Parathyroid adenoma (tissue), 2 donors: ENCODE data around the gene ACOT8.

ENCODE experiments used
- H2AFZ ChIP-seq: fragments of 300-600 bp; sonication (generic); one replicate; pipeline ENCODE4 v1.7.0; 2017; ENCODE audit warnings: antibody characterized with exemption, mild to moderate bottlenecking
- H3K27ac ChIP-seq: fragments of 300-600 bp; sonication (generic); one replicate; pipeline ENCODE4 v1.7.0; 2017
- H3K27me3 ChIP-seq: fragments of 300-600 bp; sonication (generic); one replicate; pipeline ENCODE4 v1.7.0; 2017; ENCODE audit warnings: low read length; ENCODE audit not compliant: control insufficient read depth, insufficient read depth
- H3K36me3 ChIP-seq: fragments of 300-600 bp; sonication (generic); one replicate; pipeline ENCODE4 v1.7.0; 2017; ENCODE audit warnings: low read length; ENCODE audit not compliant: control insufficient read depth, insufficient read depth
- H3K4me1 ChIP-seq: fragments of 300-600 bp; sonication (generic); one replicate; pipeline ENCODE4 v1.7.0; 2017; ENCODE audit warnings: control low read depth
- H3K4me2 ChIP-seq: fragments of 300-600 bp; sonication (generic); one replicate; pipeline ENCODE4 v1.7.0; 2017; ENCODE audit warnings: low read length
- H3K4me3 ChIP-seq: fragments of 300-600 bp; sonication (generic); one replicate; pipeline ENCODE4 v1.7.0; 2017; ENCODE audit warnings: low read depth, low read length
- H3K79me2 ChIP-seq: fragments of 300-600 bp; sonication (generic); one replicate; pipeline ENCODE4 v1.7.0; 2017; ENCODE audit warnings: control low read depth
- H3K9ac ChIP-seq: fragments of 300-600 bp; sonication (generic); one replicate; pipeline ENCODE4 v1.7.0; 2017; ENCODE audit warnings: mild to moderate bottlenecking
- H3K9me3 ChIP-seq: fragments of 300-600 bp; sonication (generic); one replicate; pipeline ENCODE4 v1.7.0; 2017; ENCODE audit warnings: low read length; ENCODE audit not compliant: control insufficient read depth
- CTCF ChIP-seq: fragments of 300-600 bp; sonication (generic); IDR thresholded peaks from one replicate; pipeline ENCODE4 v1.7.0; 2017; ENCODE audit warnings: antibody characterized with exemption, mild to moderate bottlenecking
- donor health status: primary hyperparathyroidism.

Gene ACOT8

GRCh38 chr20:45796337-45797065 lies 60.7 kb downstream of the ACOT8 start:
- Histone ChIP-seq H2AFZ (no peak overlapping the region), H3K9me3 (no peaks in the 10 kb centered on the region), H3K36me3 (no peaks in the 10 kb centered on the region), H3K4me3 (no peak overlapping the region), H3K27ac (no peak overlapping the region), H3K9ac (no peak overlapping the region), H3K27me3 (no peaks in the 10 kb centered on the region), H3K4me2 (no peak overlapping the region), H3K4me1 (peaks cover 6% of the 10 kb centered on the region), H3K79me2 (no peaks in the 10 kb centered on the region)
- no peak for TF ChIP-seq CTCF

GRCh38 chr20:45792317-45793118 lies 64.7 kb downstream of the ACOT8 start:
- peak overlapping the region; percentile 96 for H3K4me2 ChIP-seq
- TF ChIP-seq CTCF, result no peak
- H3K9me3 ChIP-seq, result no peaks in the 10 kb centered on the region
- peak overlapping the region; percentile 95 for H3K4me3 ChIP-seq
- H3K27me3 ChIP-seq, result no peaks in the 10 kb centered on the region
- no peaks in the 10 kb centered on the region for H3K36me3 ChIP-seq
- peaks cover 6% of the 10 kb centered on the region for H3K4me1 ChIP-seq
- H3K79me2 ChIP-seq, result no peaks in the 10 kb centered on the region
- peak overlapping the region; percentile 77 for H3K9ac ChIP-seq
- peak overlapping the region; percentile 72 for H3K27ac ChIP-seq
- peak overlapping the region; percentile 93 for H2AFZ ChIP-seq
